ENCODE measurements around the gene DHPS. TPM values are rescaled to one million over a fixed set of nuclear protein-coding genes. Genes with fewer than 3 reads are reported as not detected.
"Not testable (repeated sequence)": the region's sequence is repeated elsewhere in the genome, so short reads cannot be mapped to it uniquely, and the experiment has no call there.

The DHPS gene
- total and polyA plus RNA-seq, 7 donors = 70.0 to 86.7 (median 83.8) TPM

- WGBS, 3 donors = 90 to 93% (median 91%) methylated on average over 11 to 12 of the region's 12 CpGs
- no peak for DNase-seq
- ATAC-seq = no peak
- H3K4me3 ChIP-seq = no peak overlapping the region
- H3K36me3 ChIP-seq (ENCODE audit: insufficient read depth in 1 of 2, low read depth in 1 of 2) = peaks cover 0 to 4% of the 10 kb centered on the region in 2 donors
- no peak overlapping the region for H3K27ac ChIP-seq
- intact Hi-C loops (cut with DNase I) = no loop called here
- no peaks in the 10 kb centered on the region for H3K27me3 ChIP-seq (ENCODE audit: insufficient read depth in 3 of 3, low read length in 2 of 3)
- TF ChIP-seq, protein P1, sequence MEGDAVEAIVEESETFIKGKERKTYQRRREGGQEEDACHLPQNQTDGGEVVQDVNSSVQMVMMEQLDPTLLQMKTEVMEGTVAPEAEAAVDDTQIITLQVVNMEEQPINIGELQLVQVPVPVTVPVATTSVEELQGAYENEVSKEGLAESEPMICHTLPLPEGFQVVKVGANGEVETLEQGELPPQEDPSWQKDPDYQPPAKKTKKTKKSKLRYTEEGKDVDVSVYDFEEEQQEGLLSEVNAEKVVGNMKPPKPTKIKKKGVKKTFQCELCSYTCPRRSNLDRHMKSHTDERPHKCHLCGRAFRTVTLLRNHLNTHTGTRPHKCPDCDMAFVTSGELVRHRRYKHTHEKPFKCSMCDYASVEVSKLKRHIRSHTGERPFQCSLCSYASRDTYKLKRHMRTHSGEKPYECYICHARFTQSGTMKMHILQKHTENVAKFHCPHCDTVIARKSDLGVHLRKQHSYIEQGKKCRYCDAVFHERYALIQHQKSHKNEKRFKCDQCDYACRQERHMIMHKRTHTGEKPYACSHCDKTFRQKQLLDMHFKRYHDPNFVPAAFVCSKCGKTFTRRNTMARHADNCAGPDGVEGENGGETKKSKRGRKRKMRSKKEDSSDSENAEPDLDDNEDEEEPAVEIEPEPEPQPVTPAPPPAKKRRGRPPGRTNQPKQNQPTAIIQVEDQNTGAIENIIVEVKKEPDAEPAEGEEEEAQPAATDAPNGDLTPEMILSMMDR (IDR thresholded peaks at IDR 0.05) = no peak
- H3K4me1 ChIP-seq = no peaks in the 10 kb centered on the region
- no peaks in the 10 kb centered on the region for H3K9me3 ChIP-seq
Observed at GRCh38 chr19:12689012-12689411, 7.3 kb upstream of the DHPS start.

GRCh38 chr19:12687496-12688196 is 6.0 kb upstream of the DHPS start, which contains the start of gene GNG14:
TSS of gene GNG14 (plus strand) at chr19:12687998. CDS start at chr19:12688049, 51 bp downstream.
- no peak within 1 kb of the TSS for H3K4me3 ChIP-seq
- intact Hi-C loops (cut with DNase I) = no loop called here
- WGBS, 3 donors = 80 to 83% (median 80%) methylated on average over 9 of the region's 9 CpGs
- ATAC-seq (no peak), DNase-seq (no peak)
- no peaks in the 10 kb centered on the region for H3K4me1 ChIP-seq
- TF ChIP-seq, protein P1 (IDR thresholded peaks at IDR 0.05) = no peak
- no peaks in the 10 kb centered on the region for H3K27me3 ChIP-seq (ENCODE audit: insufficient read depth in 3 of 3, low read length in 2 of 3)
- peaks cover 0 to 4% of the 10 kb centered on the region in 2 donors for H3K36me3 ChIP-seq (ENCODE audit: insufficient read depth in 1 of 2, low read depth in 1 of 2)
- H3K27ac ChIP-seq = no peak within 1 kb of the TSS
- H3K9me3 ChIP-seq = no peaks in the 10 kb centered on the region

GRCh38 chr19:12685831-12686230 is 4.2 kb upstream of the DHPS start:
- ATAC-seq (no peak), DNase-seq (no peak)
- intact Hi-C loops (cut with DNase I) = no loop called here
- TF ChIP-seq, protein P1 (IDR thresholded peaks at IDR 0.05) = no peak
- H3K27me3 ChIP-seq (ENCODE audit: insufficient read depth in 3 of 3, low read length in 2 of 3) = no peaks in the 10 kb centered on the region
- no peaks in the 10 kb centered on the region for H3K9me3 ChIP-seq
- no peak overlapping the region for H3K4me3 ChIP-seq
- no peaks in the 10 kb centered on the region for H3K4me1 ChIP-seq
- WGBS, 3 donors = 67 to 76% (median 72%) methylated on average over 3 of the region's 3 CpGs
- H3K36me3 ChIP-seq (ENCODE audit: insufficient read depth in 1 of 2, low read depth in 1 of 2) = peaks cover 0 to 4% of the 10 kb centered on the region in 2 donors
- H3K27ac ChIP-seq = no peak overlapping the region

GRCh38 chr19:12680034-12680433 is 1.6 kb downstream of the DHPS start:
- TF ChIP-seq, protein P1 (IDR thresholded peaks at IDR 0.05) = no peak
- peaks cover 5 to 52% of the 10 kb centered on the region in 2 donors for H3K36me3 ChIP-seq (ENCODE audit: insufficient read depth in 1 of 2, low read depth in 1 of 2)
- DNase-seq = no peak
- H3K4me3 ChIP-seq = no peak overlapping the region
- no peak overlapping the region for H3K27ac ChIP-seq
- intact Hi-C loops (cut with DNase I) = loop anchor here in 1 of 2 donors (5.0 kb wide), 1 partner anchor 42 kb away; the partner anchor contains the start of gene TNPO2
- H3K27me3 ChIP-seq (ENCODE audit: insufficient read depth in 3 of 3, low read length in 2 of 3) = no peaks in the 10 kb centered on the region
- WGBS, 3 donors = 89 to 90% (median 89%) methylated on average over 9 of the region's 9 CpGs
- H3K9me3 ChIP-seq = no peaks in the 10 kb centered on the region
- ATAC-seq = no peak
- H3K4me1 ChIP-seq = peaks cover 3% of the 10 kb centered on the region

GRCh38 chr19:12678039-12678438 is 3.6 kb downstream of the DHPS start:
- DNase-seq; ATAC-seq; H3K27ac ChIP-seq; H3K4me3 ChIP-seq; H3K27me3 ChIP-seq (ENCODE audit: insufficient read depth in 3 of 3, low read length in 2 of 3); H3K9me3 ChIP-seq; H3K4me1 ChIP-seq: not testable (repeated sequence)
- H3K36me3 ChIP-seq (ENCODE audit: insufficient read depth in 1 of 2, low read depth in 1 of 2) = peaks cover 5 to 72% of the 10 kb centered on the region in 2 donors
- WGBS, 3 donors = 85 to 95% (median 92%) methylated on average over 5 of the region's 5 CpGs
- intact Hi-C loops (cut with DNase I) = loop anchor here (5.0 to 10.0 kb wide), 2 partner anchors 113 to 169 kb away; no protein-coding TSS in a partner anchor

Measured in psoas muscle (tissue), 8 donors.